WTC11 (cell line): ENCODE measurements around the gene PHAF1. TPM values are rescaled to one million over a fixed set of nuclear protein-coding genes. Genes with fewer than 3 reads are reported as not detected.

Source experiments
- ATAC-seq: fragments of 200-7000 bp; cut with Tn5 transposase; 2 replicates; pipeline ENCODE4 v1.10.0; 2021; ENCODE audit warnings: mild to moderate bottlenecking, moderate library complexity
- CTCF ChIA-PET: fragments of 300-600 bp; sonication (Branson Sonifier 250); formaldehyde crosslinking; loops from one replicate; lab custom pipeline; 2021; ENCODE audit warnings: antibody characterized with exemption; lab: Charles Lee
- POLR2A ChIA-PET: fragments of 350-600 bp; sonication (Branson Sonifier 250); formaldehyde crosslinking; loops from one replicate; lab custom pipeline; 2021; ENCODE audit warnings: antibody characterized with exemption; lab: Charles Lee
- DNase-seq: peaks from one replicate; pipeline ENCODE4 v3.0.0; 2021; ENCODE audit warnings: low spot score
- H3K27ac Mint-ChIP-seq: 2 replicates; pipeline ENCODE4 v1.8.0; 2021; ENCODE audit warnings: mixed read lengths
- H3K27me3 Mint-ChIP-seq: 2 replicates; pipeline ENCODE4 v1.8.0; 2021; ENCODE audit warnings: low read depth, mild to moderate bottlenecking, moderate library complexity, mixed read lengths
- H3K36me3 Mint-ChIP-seq: 2 replicates; pipeline ENCODE4 v1.8.0; 2021; ENCODE audit warnings: mixed read lengths
- H3K4me1 Mint-ChIP-seq: 2 replicates; pipeline ENCODE4 v1.8.0; 2022; ENCODE audit warnings: mixed read lengths
- H3K4me3 Mint-ChIP-seq: 2 replicates; pipeline ENCODE4 v1.8.0; 2021; ENCODE audit warnings: mild to moderate bottlenecking, moderate library complexity, mixed read lengths
- H3K9me3 Mint-ChIP-seq: 2 replicates; pipeline ENCODE4 v1.8.0; 2021; ENCODE audit warnings: mixed read lengths
- ESRRA ChIP-seq: sonication (generic); formaldehyde crosslinking; IDR thresholded peaks from 2 replicates; pipeline ENCODE4 v1.8.1; 2022; ENCODE audit warnings: mild to moderate bottlenecking, missing genetic modification reagents, borderline replicate concordance
- FOXP1 ChIP-seq: sonication (generic); formaldehyde crosslinking; IDR thresholded peaks from 2 replicates; pipeline ENCODE4 v1.8.0; 2022; ENCODE audit warnings: missing genetic modification reagents, mild to moderate bottlenecking, moderate library complexity, borderline replicate concordance
- GABPB1 ChIP-seq: sonication (generic); formaldehyde crosslinking; IDR thresholded peaks from 2 replicates; pipeline ENCODE4 v1.8.1; 2023; ENCODE audit warnings: mild to moderate bottlenecking, missing genetic modification reagents
- GTF2I ChIP-seq: fragments of 250-450 bp; sonication (Bioruptor Pico); conservative IDR thresholded peaks from 2 replicates; pipeline ENCODE4 v1.4.0; 2021; ENCODE audit warnings: mild to moderate bottlenecking
- HMGA2 ChIP-seq: fragments of 250-450 bp; sonication (Bioruptor Pico); IDR thresholded peaks from 2 replicates; pipeline ENCODE4 v1.4.0; 2021; ENCODE audit warnings: mild to moderate bottlenecking, moderate library complexity
- IRF2 ChIP-seq: sonication (generic); formaldehyde crosslinking; IDR thresholded peaks from 2 replicates; pipeline ENCODE4 v1.8.0; 2022; ENCODE audit warnings: low read depth, missing genetic modification reagents, borderline replicate concordance
- TEAD1 ChIP-seq: sonication (generic); formaldehyde crosslinking; IDR thresholded peaks from 2 replicates; pipeline ENCODE4 v1.8.0; 2022; ENCODE audit warnings: mild to moderate bottlenecking, missing genetic modification reagents
- total RNA-seq: library from RNA; stranded (reverse); gene quantifications from 3 replicates; pipeline ENCODE4 v1.2.3, GENCODE V29; 2021
- TF ChIP-seq, protein P1 (sequence below): sonication (generic); formaldehyde crosslinking; IDR thresholded peaks from 2 replicates; pipeline ENCODE4 v1.8.1; 2022; ENCODE audit warnings: mild to moderate bottlenecking, moderate library complexity, missing genetic modification reagents
- TF ChIP-seq, protein P2 (sequence below): sonication (generic); formaldehyde crosslinking; IDR thresholded peaks from 2 replicates; pipeline ENCODE4 v1.8.1; 2023; ENCODE audit warnings: mild to moderate bottlenecking, moderate library complexity, missing genetic modification reagents
- TF ChIP-seq, protein P3 (sequence below): sonication (generic); formaldehyde crosslinking; IDR thresholded peaks from 2 replicates; pipeline ENCODE4 v1.8.1; 2023; ENCODE audit warnings: mild to moderate bottlenecking, missing genetic modification reagents, moderate library complexity
- TF ChIP-seq, protein P4 (sequence below): sonication (generic); formaldehyde crosslinking; IDR thresholded peaks from 2 replicates; pipeline ENCODE4 v1.8.0; 2022; ENCODE audit warnings: missing genetic modification reagents

PHAF1 gene
- total RNA-seq, 1 experiment from 2014 or later, result 18.8 TPM

DNA sequence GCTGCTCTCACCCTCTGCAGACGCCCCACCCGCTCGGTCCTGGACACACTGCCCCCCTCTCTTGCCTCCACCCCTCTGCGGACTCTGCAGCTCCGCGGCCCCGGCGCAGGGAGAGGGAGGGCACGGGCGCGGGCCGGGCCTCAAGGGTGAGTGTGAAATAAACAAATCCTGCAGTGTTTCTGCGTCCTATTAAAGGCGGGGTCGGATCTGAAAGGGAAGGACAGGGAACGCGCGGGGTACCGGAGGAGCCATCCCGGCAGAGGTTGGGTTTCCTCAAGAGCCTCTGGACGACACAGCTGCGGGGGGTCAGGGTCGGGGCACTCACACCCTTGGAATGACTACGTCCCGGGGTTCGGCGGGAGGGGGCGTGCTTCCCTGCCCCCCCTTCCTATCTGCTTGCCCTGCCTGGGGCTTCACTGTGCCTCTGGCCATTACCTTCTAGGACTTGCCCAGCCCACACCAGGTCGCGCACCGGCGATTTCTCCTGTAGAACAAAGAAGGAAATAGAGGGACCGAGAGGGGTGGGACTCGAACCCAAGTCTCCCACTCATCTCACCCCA is 54.3 kb downstream of the PHAF1 start:
- Mint-ChIP-seq H3K4me3 (peak overlapping the region; percentile 58), H3K27ac (no peak overlapping the region), H3K9me3 (no peaks in the 10 kb centered on the region), H3K36me3 (peaks cover 2% of the 10 kb centered on the region; the same call in 1 of the 2 replicates), H3K4me1 (peaks cover 42% of the 10 kb centered on the region), H3K27me3 (peaks cover 99% of the 10 kb centered on the region)
- TF ChIP-seq ESRRA (CRISPR knock-in tag) (0 out of 2 replicates have a peak, but pooled peaks have one; percentile 8), GTF2I (CRISPR knock-in tag) (no peak)
- TF ChIP-seq, protein P1, sequence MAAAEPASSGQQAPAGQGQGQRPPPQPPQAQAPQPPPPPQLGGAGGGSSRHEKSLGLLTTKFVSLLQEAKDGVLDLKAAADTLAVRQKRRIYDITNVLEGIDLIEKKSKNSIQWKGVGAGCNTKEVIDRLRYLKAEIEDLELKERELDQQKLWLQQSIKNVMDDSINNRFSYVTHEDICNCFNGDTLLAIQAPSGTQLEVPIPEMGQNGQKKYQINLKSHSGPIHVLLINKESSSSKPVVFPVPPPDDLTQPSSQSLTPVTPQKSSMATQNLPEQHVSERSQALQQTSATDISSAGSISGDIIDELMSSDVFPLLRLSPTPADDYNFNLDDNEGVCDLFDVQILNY, result no peak
- DNase-seq (no peak), ATAC-seq (no peak)
- POLR2A ChIA-PET, result no interaction called here
- CTCF ChIA-PET, result interaction anchor here (0.9 to 15.6 kb wide), 9 partner anchors 6 to 203 kb away, joined by 3 to 386 read pairs (median 9); partner anchors contain the start of genes B3GNT9, CES3, FBXL8 and HSF4

DNA sequence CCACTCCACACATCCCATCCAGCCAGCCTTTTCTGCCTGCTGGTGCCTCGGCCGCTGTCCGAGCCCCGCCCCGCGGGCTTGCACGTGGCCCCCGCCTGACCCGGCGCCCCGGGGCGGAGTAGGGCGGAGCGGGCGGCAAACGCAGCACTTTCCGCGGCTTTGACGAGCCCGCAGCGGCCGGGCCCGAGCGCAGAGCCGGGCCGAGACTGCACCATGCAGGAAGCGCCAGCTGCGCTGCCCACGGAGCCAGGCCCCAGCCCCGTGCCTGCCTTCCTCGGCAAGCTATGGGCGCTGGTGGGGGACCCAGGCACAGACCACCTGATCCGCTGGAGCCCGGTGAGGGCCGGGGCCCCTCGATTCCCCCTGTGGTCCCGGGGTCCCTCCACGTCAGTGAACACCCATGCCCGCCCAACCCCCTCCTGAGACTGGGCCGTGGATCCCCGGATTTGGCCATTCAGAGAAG is 54.9 kb downstream of the PHAF1 start, which contains the start of gene HSF4:
HSF4 (plus strand) TSS at position 147 of the 463 bp plus-strand sequence; CDS start at position 214, 67 bp downstream.
- Mint-ChIP-seq H3K4me1 (peaks cover 41% of the 10 kb centered on the region), H3K9me3 (no peaks in the 10 kb centered on the region), H3K27me3 (peaks cover 99% of the 10 kb centered on the region), H3K4me3 (peak within 1 kb of the TSS; percentile 65), H3K27ac (no peak within 1 kb of the TSS), H3K36me3 (peaks cover 2% of the 10 kb centered on the region; the same call in 1 of the 2 replicates)
- POLR2A ChIA-PET, result no interaction called here
- no peak for ATAC-seq
- no peak for TF ChIP-seq HMGA2
- TF ChIP-seq TEAD1 (CRISPR knock-in tag), result no peak
- 0 out of 2 replicates have a peak, but pooled peaks have one; percentile 27 for TF ChIP-seq FOXP1 (CRISPR knock-in tag)
- TF ChIP-seq, protein P2, sequence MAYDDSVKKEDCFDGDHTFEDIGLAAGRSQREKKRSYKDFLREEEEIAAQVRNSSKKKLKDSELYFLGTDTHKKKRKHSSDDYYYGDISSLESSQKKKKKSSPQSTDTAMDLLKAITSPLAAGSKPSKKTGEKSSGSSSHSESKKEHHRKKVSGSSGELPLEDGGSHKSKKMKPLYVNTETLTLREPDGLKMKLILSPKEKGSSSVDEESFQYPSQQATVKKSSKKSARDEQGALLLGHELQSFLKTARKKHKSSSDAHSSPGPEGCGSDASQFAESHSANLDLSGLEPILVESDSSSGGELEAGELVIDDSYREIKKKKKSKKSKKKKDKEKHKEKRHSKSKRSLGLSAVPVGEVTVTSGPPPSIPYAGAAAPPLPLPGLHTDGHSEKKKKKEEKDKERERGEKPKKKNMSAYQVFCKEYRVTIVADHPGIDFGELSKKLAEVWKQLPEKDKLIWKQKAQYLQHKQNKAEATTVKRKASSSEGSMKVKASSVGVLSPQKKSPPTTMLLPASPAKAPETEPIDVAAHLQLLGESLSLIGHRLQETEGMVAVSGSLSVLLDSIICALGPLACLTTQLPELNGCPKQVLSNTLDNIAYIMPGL (CRISPR knock-in tag), result no peak
- TF ChIP-seq, protein P3, sequence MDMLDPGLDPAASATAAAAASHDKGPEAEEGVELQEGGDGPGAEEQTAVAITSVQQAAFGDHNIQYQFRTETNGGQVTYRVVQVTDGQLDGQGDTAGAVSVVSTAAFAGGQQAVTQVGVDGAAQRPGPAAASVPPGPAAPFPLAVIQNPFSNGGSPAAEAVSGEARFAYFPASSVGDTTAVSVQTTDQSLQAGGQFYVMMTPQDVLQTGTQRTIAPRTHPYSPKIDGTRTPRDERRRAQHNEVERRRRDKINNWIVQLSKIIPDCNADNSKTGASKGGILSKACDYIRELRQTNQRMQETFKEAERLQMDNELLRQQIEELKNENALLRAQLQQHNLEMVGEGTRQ (CRISPR knock-in tag), result peak; percentile 36; the same call in 1 of the 2 replicates
- no peak for TF ChIP-seq IRF2
- TF ChIP-seq, protein P4, sequence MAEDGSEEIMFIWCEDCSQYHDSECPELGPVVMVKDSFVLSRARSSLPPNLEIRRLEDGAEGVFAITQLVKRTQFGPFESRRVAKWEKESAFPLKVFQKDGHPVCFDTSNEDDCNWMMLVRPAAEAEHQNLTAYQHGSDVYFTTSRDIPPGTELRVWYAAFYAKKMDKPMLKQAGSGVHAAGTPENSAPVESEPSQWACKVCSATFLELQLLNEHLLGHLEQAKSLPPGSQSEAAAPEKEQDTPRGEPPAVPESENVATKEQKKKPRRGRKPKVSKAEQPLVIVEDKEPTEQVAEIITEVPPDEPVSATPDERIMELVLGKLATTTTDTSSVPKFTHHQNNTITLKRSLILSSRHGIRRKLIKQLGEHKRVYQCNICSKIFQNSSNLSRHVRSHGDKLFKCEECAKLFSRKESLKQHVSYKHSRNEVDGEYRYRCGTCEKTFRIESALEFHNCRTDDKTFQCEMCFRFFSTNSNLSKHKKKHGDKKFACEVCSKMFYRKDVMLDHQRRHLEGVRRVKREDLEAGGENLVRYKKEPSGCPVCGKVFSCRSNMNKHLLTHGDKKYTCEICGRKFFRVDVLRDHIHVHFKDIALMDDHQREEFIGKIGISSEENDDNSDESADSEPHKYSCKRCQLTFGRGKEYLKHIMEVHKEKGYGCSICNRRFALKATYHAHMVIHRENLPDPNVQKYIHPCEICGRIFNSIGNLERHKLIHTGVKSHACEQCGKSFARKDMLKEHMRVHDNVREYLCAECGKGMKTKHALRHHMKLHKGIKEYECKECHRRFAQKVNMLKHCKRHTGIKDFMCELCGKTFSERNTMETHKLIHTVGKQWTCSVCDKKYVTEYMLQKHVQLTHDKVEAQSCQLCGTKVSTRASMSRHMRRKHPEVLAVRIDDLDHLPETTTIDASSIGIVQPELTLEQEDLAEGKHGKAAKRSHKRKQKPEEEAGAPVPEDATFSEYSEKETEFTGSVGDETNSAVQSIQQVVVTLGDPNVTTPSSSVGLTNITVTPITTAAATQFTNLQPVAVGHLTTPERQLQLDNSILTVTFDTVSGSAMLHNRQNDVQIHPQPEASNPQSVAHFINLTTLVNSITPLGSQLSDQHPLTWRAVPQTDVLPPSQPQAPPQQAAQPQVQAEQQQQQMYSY (CRISPR knock-in tag), result peak; percentile 63
- peak; percentile 60; the same call in 1 of the 2 replicates for TF ChIP-seq GABPB1 (CRISPR knock-in tag)
- CTCF ChIA-PET, result interaction anchor here (0.6 to 15.6 kb wide), 5 partner anchors 8 to 147 kb away, joined by 3 to 386 read pairs (median 5); partner anchors contain the start of genes B3GNT9, FBXL8 and TRADD
- DNase-seq, result no peak
